MM.1S (cell line): ENCODE measurements around the gene CELF4.

ENCODE experiments used
- DNase-seq: peaks from one replicate; pipeline ENCODE4 v3.0.0-alpha.2; 2015
- H2AFZ ChIP-seq: fragments of 300-600 bp; sonication (generic); 2 replicates; pipeline ENCODE4 v1.6.0; 2016; ENCODE audit warnings: antibody characterized with exemption, low read length
- H3F3A ChIP-seq: fragments of 300-600 bp; sonication (generic); 2 replicates; pipeline ENCODE4 v1.6.1; 2016; ENCODE audit warnings: mild to moderate bottlenecking, antibody characterized with exemption, low read length, moderate library complexity, mixed read lengths; ENCODE audit not compliant: insufficient read depth
- H3K27ac ChIP-seq: fragments of 300-600 bp; sonication (generic); 2 replicates; pipeline ENCODE4 v1.5.1; 2016; ENCODE audit warnings: mild to moderate bottlenecking, low read length
- H3K27me3 ChIP-seq: fragments of 300-600 bp; sonication (generic); replicated peaks from 2 replicates; pipeline ENCODE4 v1.6.0; 2016; ENCODE audit warnings: low read length; ENCODE audit not compliant: insufficient read depth
- H3K36me3 ChIP-seq: fragments of 300-600 bp; sonication (generic); replicated peaks from 2 replicates; pipeline ENCODE4 v1.6.1; 2016; ENCODE audit warnings: mild to moderate bottlenecking, low read length, mixed read lengths; ENCODE audit not compliant: insufficient read depth
- H3K4me1 ChIP-seq: fragments of 300-600 bp; sonication (generic); 2 replicates; pipeline ENCODE4 v1.6.1; 2016; ENCODE audit warnings: low read length, mixed read lengths
- H3K4me2 ChIP-seq: fragments of 300-600 bp; sonication (generic); 2 replicates; pipeline ENCODE4 v1.6.0; 2016; ENCODE audit warnings: low read depth, low read length
- H3K4me3 ChIP-seq: fragments of 300-600 bp; sonication (generic); 2 replicates; pipeline ENCODE4 v1.5.1; 2016; ENCODE audit warnings: low read length, mixed read lengths
- H3K79me2 ChIP-seq: fragments of 300-600 bp; sonication (generic); 2 replicates; pipeline ENCODE4 v1.6.1; 2016; ENCODE audit warnings: mixed run types, low read length, mixed read lengths
- H3K9ac ChIP-seq: fragments of 300-600 bp; sonication (generic); 2 replicates; pipeline ENCODE4 v1.6.1; 2016; ENCODE audit warnings: low read length, mixed read lengths
- H3K9me2 ChIP-seq: fragments of 300-600 bp; sonication (generic); replicated peaks from 2 replicates; pipeline ENCODE4 v1.6.1; 2016; ENCODE audit warnings: mild to moderate bottlenecking, low read length, mixed read lengths; ENCODE audit not compliant: insufficient read depth
- H3K9me3 ChIP-seq: fragments of 300-600 bp; sonication (generic); replicated peaks from 2 replicates; pipeline ENCODE4 v1.6.1; 2016; ENCODE audit warnings: mild to moderate bottlenecking, low read length, mixed read lengths; ENCODE audit not compliant: insufficient read depth
- H4K20me1 ChIP-seq: fragments of 300-600 bp; sonication (generic); 2 replicates; pipeline ENCODE4 v1.6.1; 2016; ENCODE audit warnings: mild to moderate bottlenecking, low read length, moderate library complexity, mixed read lengths; ENCODE audit not compliant: insufficient read depth
- EZH2 ChIP-seq: fragments of 300-600 bp; sonication (generic); optimal IDR thresholded peaks from 2 replicates; pipeline ENCODE3; 2017; ENCODE audit warnings: low read depth, mild to moderate bottlenecking, antibody characterized with exemption, low read length, mixed read lengths
- EZH2phosphoT487 ChIP-seq: fragments of 300-600 bp; sonication (generic); IDR thresholded peaks from 2 replicates; pipeline ENCODE4 v1.6.1; 2018; ENCODE audit warnings: antibody characterized with exemption, low read length
- TF ChIP-seq, protein P1 (sequence below): fragments of 300-600 bp; sonication (generic); IDR thresholded peaks from 2 replicates; pipeline ENCODE4 v1.5.1; 2016; ENCODE audit warnings: antibody characterized with exemption, low read length, mixed read lengths

The CELF4 gene

DNA sequence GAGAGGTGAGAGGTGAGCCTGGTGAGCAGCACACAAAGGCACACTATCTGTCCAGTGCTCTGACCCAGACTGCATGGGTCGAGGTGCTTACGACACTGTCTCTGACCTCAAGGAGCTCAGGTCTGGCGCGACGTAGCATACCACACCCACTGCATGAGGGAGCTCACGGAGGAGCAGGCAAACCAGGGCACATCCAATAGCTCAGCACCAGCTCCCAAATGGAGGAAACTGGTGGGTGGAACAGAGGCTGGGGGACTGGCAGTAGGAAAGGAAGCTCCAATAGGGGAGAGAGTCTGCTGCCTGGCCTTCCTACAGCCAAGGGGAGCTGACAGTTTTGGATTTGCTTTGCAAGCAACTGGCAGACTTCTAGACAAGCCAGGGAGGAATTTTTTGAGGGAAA is 36.3 kb downstream of the CELF4 start:
- Histone ChIP-seq H3F3A (no peaks in the 10 kb centered on the region), H3K36me3 (no peaks in the 10 kb centered on the region), H3K79me2 (no peaks in the 10 kb centered on the region), H2AFZ (no peak overlapping the region), H3K27me3 (no peaks in the 10 kb centered on the region; the same call in 1 of the 2 replicates), H3K9ac (no peak overlapping the region), H3K9me3 (no peaks in the 10 kb centered on the region), H4K20me1 (no peaks in the 10 kb centered on the region), H3K4me1 (no peaks in the 10 kb centered on the region), H3K4me2 (no peak overlapping the region), H3K4me3 (no peak overlapping the region), H3K9me2 (no peaks in the 10 kb centered on the region), H3K27ac (no peak overlapping the region)
- TF ChIP-seq, protein P1, sequence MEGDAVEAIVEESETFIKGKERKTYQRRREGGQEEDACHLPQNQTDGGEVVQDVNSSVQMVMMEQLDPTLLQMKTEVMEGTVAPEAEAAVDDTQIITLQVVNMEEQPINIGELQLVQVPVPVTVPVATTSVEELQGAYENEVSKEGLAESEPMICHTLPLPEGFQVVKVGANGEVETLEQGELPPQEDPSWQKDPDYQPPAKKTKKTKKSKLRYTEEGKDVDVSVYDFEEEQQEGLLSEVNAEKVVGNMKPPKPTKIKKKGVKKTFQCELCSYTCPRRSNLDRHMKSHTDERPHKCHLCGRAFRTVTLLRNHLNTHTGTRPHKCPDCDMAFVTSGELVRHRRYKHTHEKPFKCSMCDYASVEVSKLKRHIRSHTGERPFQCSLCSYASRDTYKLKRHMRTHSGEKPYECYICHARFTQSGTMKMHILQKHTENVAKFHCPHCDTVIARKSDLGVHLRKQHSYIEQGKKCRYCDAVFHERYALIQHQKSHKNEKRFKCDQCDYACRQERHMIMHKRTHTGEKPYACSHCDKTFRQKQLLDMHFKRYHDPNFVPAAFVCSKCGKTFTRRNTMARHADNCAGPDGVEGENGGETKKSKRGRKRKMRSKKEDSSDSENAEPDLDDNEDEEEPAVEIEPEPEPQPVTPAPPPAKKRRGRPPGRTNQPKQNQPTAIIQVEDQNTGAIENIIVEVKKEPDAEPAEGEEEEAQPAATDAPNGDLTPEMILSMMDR = no peak
- no peak for TF ChIP-seq EZH2
- no peak for TF ChIP-seq EZH2phosphoT487
- no peak for DNase-seq

- no peak overlapping the region for H3K4me2 ChIP-seq
- TF ChIP-seq, protein P1 = no peak
- TF ChIP-seq EZH2phosphoT487 (no peak), EZH2 (no peak)
- H3K9ac ChIP-seq = no peak overlapping the region
- H3F3A ChIP-seq = no peaks in the 10 kb centered on the region
- H3K9me2 ChIP-seq = no peaks in the 10 kb centered on the region
- H3K4me1 ChIP-seq = no peaks in the 10 kb centered on the region
- no peaks in the 10 kb centered on the region for H3K79me2 ChIP-seq
- H3K4me3 ChIP-seq = no peak overlapping the region
- no peak overlapping the region for H2AFZ ChIP-seq
- no peaks in the 10 kb centered on the region for H3K36me3 ChIP-seq
- H3K9me3 ChIP-seq = no peaks in the 10 kb centered on the region
- H3K27ac ChIP-seq = no peak overlapping the region
- no peaks in the 10 kb centered on the region; the same call in 1 of the 2 replicates for H3K27me3 ChIP-seq
- no peak for DNase-seq
- no peaks in the 10 kb centered on the region for H4K20me1 ChIP-seq
Observed at GRCh38 chr18:37527395-37527794, 38.2 kb downstream of the CELF4 start.

GRCh38 chr18:37525262-37525585 is 40.4 kb downstream of the CELF4 start:
- Histone ChIP-seq H3K79me2 (no peaks in the 10 kb centered on the region), H3K27ac (no peak overlapping the region), H3K9me3 (no peaks in the 10 kb centered on the region), H3K9ac (no peak overlapping the region), H3K9me2 (no peaks in the 10 kb centered on the region), H3K4me2 (no peak overlapping the region), H3K4me1 (no peaks in the 10 kb centered on the region), H2AFZ (no peak overlapping the region), H3F3A (no peaks in the 10 kb centered on the region), H3K27me3 (no peaks in the 10 kb centered on the region; the same call in 1 of the 2 replicates), H3K4me3 (no peak overlapping the region), H4K20me1 (no peaks in the 10 kb centered on the region), H3K36me3 (no peaks in the 10 kb centered on the region)
- no peak for DNase-seq
- TF ChIP-seq EZH2phosphoT487 (no peak), EZH2 (no peak)
- TF ChIP-seq, protein P1 = no peak
